ENCODE measurements around the gene TMEM165.

Gene TMEM165

GRCh38 chr4:55366621-55367020 lies 29.1 kb upstream of the TMEM165 start:
- no peak for TF ChIP-seq POU2F2 (IDR thresholded peaks at IDR 0.05; ENCODE audit: low read depth, low read length)
- TF ChIP-seq PAX5 (IDR thresholded peaks at IDR 0.05; ENCODE audit: insufficient read depth, low read length, severe bottlenecking) = no peak
- TF ChIP-seq SPI1 (IDR thresholded peaks at IDR 0.05; ENCODE audit: low read depth, low read length) = no peak
- no peak for TF ChIP-seq POLR2AphosphoS5 (IDR thresholded peaks at IDR 0.05; ENCODE audit: low read depth, low read length)
- TF ChIP-seq TAF1 (IDR thresholded peaks at IDR 0.05; ENCODE audit: low read depth, low read length) = no peak
- no peak for TF ChIP-seq POLR2A (IDR thresholded peaks at IDR 0.05; ENCODE audit: low read depth, low read length)
- FAIRE-seq = no peak
- DNase-seq (ENCODE audit: insufficient read length, low spot score) = no peak

GRCh38 chr4:55367084-55367722 lies 28.6 kb upstream of the TMEM165 start:
- FAIRE-seq (no peak), DNase-seq (ENCODE audit: insufficient read length, low spot score) (no peak)
- TF ChIP-seq POLR2A (IDR thresholded peaks at IDR 0.05; ENCODE audit: low read depth, low read length) = no peak
- TF ChIP-seq POLR2AphosphoS5 (IDR thresholded peaks at IDR 0.05; ENCODE audit: low read depth, low read length) = no peak
- no peak for TF ChIP-seq SPI1 (IDR thresholded peaks at IDR 0.05; ENCODE audit: low read depth, low read length)
- no peak for TF ChIP-seq POU2F2 (IDR thresholded peaks at IDR 0.05; ENCODE audit: low read depth, low read length)
- TF ChIP-seq PAX5 (IDR thresholded peaks at IDR 0.05; ENCODE audit: insufficient read depth, low read length, severe bottlenecking) = no peak
- TF ChIP-seq TAF1 (IDR thresholded peaks at IDR 0.05; ENCODE audit: low read depth, low read length) = no peak

- DNase-seq (ENCODE audit: insufficient read length, low spot score) (no peak), FAIRE-seq (no peak)
- TF ChIP-seq PAX5 (IDR thresholded peaks at IDR 0.05; ENCODE audit: insufficient read depth, low read length, severe bottlenecking) (no peak), POU2F2 (IDR thresholded peaks at IDR 0.05; ENCODE audit: low read depth, low read length) (no peak), TAF1 (IDR thresholded peaks at IDR 0.05; ENCODE audit: low read depth, low read length) (no peak), SPI1 (IDR thresholded peaks at IDR 0.05; ENCODE audit: low read depth, low read length) (no peak), POLR2A (IDR thresholded peaks at IDR 0.05; ENCODE audit: low read depth, low read length) (no peak), POLR2AphosphoS5 (IDR thresholded peaks at IDR 0.05; ENCODE audit: low read depth, low read length) (no peak)
These were observed 25.8 kb upstream of the TMEM165 start for GRCh38 chr4:55369968-55370367.

- no peak for TF ChIP-seq POLR2AphosphoS5 (IDR thresholded peaks at IDR 0.05; ENCODE audit: low read depth, low read length)
- TF ChIP-seq POLR2A (IDR thresholded peaks at IDR 0.05; ENCODE audit: low read depth, low read length) = no peak
- DNase-seq (ENCODE audit: insufficient read length, low spot score) = no peak
- no peak for FAIRE-seq
These were observed 23.5 kb upstream of the TMEM165 start for GRCh38 chr4:55372259-55372658.

DNA sequence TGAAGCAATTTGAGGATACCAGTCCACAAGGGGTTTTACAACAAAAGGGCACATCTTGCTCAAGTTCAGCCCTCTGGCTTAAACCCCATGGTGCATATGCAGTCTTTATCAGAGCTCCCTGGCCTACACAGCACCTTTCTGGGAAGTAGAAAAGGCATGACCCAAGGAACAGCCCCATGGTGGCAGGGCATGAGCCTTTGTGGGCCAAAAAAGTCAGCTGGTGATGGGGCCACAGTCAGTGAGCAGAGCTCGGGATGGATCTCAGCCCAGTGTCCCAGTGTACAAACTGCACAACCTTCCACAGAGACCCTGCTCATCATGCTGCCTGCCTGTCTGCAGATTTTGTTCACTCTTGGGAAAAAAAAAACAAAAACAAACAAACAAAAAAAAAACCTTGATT lies 22.3 kb upstream of the TMEM165 start:
- TF ChIP-seq TAF1 (IDR thresholded peaks at IDR 0.05; ENCODE audit: low read depth, low read length) = no peak
- TF ChIP-seq POLR2A (IDR thresholded peaks at IDR 0.05; ENCODE audit: low read depth, low read length) = no peak
- no peak for TF ChIP-seq POLR2AphosphoS5 (IDR thresholded peaks at IDR 0.05; ENCODE audit: low read depth, low read length)
- TF ChIP-seq PAX5 (IDR thresholded peaks at IDR 0.05; ENCODE audit: insufficient read depth, low read length, severe bottlenecking) = no peak
- TF ChIP-seq POU2F2 (IDR thresholded peaks at IDR 0.05; ENCODE audit: low read depth, low read length) = no peak
- TF ChIP-seq SPI1 (IDR thresholded peaks at IDR 0.05; ENCODE audit: low read depth, low read length) = no peak
- FAIRE-seq (no peak), DNase-seq (ENCODE audit: insufficient read length, low spot score) (no peak)

DNA sequence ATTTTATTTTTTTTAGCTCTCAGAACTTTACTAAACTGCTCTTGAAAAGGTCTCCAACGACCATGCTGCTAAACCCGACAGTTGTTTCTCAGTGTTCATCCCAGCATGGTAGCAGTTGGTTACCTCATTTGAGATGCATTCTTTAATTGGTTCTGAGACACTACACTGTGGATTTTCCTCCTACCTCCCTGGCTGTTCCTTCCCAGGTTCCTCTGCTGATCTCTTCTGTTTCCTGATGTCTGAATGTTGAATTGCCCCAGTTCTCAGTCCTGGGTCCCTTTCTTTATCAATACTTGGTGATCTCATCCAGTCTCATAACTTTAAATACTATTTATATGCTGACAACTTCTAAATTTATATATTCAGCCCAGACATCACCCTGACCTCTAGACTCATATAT lies 19.1 kb upstream of the TMEM165 start:
- no peak for FAIRE-seq

DNA sequence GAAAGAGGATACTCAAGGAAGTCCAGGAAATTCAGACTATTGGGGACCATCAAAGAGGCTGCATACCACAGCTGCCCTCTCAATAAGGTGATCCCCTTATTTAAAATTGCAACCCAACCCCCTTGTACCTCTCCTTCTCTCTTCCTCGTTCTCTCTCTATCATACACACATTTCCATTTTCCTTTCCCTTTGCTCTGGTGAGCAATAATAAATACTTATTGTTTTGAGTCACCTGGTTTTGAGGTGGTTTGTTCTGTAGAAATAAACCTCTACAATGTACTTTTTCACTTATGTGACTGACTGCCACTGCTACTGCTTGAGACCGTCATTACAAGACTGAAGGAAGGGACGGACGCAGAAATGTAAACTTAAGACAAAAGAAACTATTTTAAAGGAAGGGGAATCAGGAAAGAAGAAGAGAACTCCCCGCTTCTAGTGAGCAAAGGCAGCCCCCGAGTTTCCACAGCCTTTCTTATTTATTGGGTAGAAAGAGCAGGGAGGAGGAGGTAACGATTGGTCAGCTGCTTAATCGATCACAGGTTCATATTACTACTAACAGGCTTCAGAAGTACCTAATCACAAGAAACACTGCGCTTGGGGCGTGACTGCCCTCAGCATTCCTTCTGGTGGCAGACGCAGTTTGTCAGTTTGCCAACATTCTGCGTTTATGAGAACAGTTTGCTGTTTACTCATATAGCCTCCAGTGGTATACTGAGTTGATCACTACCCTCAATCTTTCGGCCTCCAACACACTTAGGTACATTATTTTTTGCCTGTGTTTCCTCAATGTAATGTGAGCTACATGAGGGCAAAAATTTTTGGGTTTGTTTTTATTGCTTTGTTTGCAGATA lies 16.9 kb upstream of the TMEM165 start:
- no peak for DNase-seq (ENCODE audit: insufficient read length, low spot score)

More for the DNA sequence above, 19.1 kb upstream of the TMEM165 start:
- TF ChIP-seq SPI1 (IDR thresholded peaks at IDR 0.05; ENCODE audit: low read depth, low read length) (no peak), POLR2AphosphoS5 (IDR thresholded peaks at IDR 0.05; ENCODE audit: low read depth, low read length) (no peak), POLR2A (IDR thresholded peaks at IDR 0.05; ENCODE audit: low read depth, low read length) (no peak)
- no peak for DNase-seq (ENCODE audit: insufficient read length, low spot score)

GRCh38 chr4:55380576-55380975 lies 15.2 kb upstream of the TMEM165 start:
- no peak for DNase-seq (ENCODE audit: insufficient read length, low spot score)
- TF ChIP-seq PAX5 (IDR thresholded peaks at IDR 0.05; ENCODE audit: insufficient read depth, low read length, severe bottlenecking) = no peak
- TF ChIP-seq POLR2AphosphoS5 (IDR thresholded peaks at IDR 0.05; ENCODE audit: low read depth, low read length) = no peak
- TF ChIP-seq POU2F2 (IDR thresholded peaks at IDR 0.05; ENCODE audit: low read depth, low read length) = no peak
- TF ChIP-seq POLR2A (IDR thresholded peaks at IDR 0.05; ENCODE audit: low read depth, low read length) = no peak
- TF ChIP-seq SPI1 (IDR thresholded peaks at IDR 0.05; ENCODE audit: low read depth, low read length) = no peak
- TF ChIP-seq TAF1 (IDR thresholded peaks at IDR 0.05; ENCODE audit: low read depth, low read length) = no peak

More for the DNA sequence above, 16.9 kb upstream of the TMEM165 start:
- FAIRE-seq = no peak
- TF ChIP-seq POLR2A (IDR thresholded peaks at IDR 0.05; ENCODE audit: low read depth, low read length) (no peak), SPI1 (IDR thresholded peaks at IDR 0.05; ENCODE audit: low read depth, low read length) (no peak), POLR2AphosphoS5 (IDR thresholded peaks at IDR 0.05; ENCODE audit: low read depth, low read length) (no peak), TAF1 (IDR thresholded peaks at IDR 0.05; ENCODE audit: low read depth, low read length) (no peak), POU2F2 (IDR thresholded peaks at IDR 0.05; ENCODE audit: low read depth, low read length) (no peak), PAX5 (IDR thresholded peaks at IDR 0.05; ENCODE audit: insufficient read depth, low read length, severe bottlenecking) (no peak)

DNA sequence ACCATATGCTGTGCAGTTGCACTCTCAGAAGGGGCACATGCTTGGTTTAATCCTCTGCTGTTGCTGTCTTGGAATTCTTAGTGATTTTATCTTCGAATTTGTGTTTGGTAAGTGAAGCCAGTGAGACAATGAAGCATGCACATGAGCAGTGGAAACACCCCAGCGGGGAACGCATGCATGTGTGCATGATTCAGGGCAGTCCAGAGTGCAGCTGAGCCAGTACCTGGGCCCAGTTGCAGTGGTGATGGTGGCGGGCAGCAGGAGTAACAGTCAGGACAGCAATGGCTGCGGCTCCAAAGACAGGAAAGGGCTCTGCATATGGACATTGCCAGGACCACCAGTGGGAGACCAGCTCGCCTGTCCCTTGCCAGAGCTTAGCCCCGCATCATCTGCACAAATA lies 14.3 kb upstream of the TMEM165 start:
- TF ChIP-seq TAF1 (IDR thresholded peaks at IDR 0.05; ENCODE audit: low read depth, low read length) (no peak), POU2F2 (IDR thresholded peaks at IDR 0.05; ENCODE audit: low read depth, low read length) (no peak), POLR2A (IDR thresholded peaks at IDR 0.05; ENCODE audit: low read depth, low read length) (no peak), POLR2AphosphoS5 (IDR thresholded peaks at IDR 0.05; ENCODE audit: low read depth, low read length) (no peak), PAX5 (IDR thresholded peaks at IDR 0.05; ENCODE audit: insufficient read depth, low read length, severe bottlenecking) (no peak), SPI1 (IDR thresholded peaks at IDR 0.05; ENCODE audit: low read depth, low read length) (no peak)
- FAIRE-seq (no peak), DNase-seq (ENCODE audit: insufficient read length, low spot score) (no peak)

More at GRCh38 chr4:55380576-55380975, 15.2 kb upstream of the TMEM165 start:
- no peak for FAIRE-seq
